Gastroesophageal sphincter (tissue), 3 donors: ENCODE data around the gene DIP2C.
A peak's percentile ranks its signal among the peaks of the same experiment; 100 is the strongest.

Experiments used
- EP300 ChIP-seq: sonication (generic); formaldehyde crosslinking; IDR thresholded peaks from one replicate; pipeline ENCODE4 v1.6.1; 2017; ENCODE audit warnings: antibody characterized with exemption, mild to moderate bottlenecking
- POLR2A ChIP-seq, 2 donors: fragments of 450-650 bp; IDR thresholded peaks; one replicate each; pipeline ENCODE4 v1.6.1; 2017; ENCODE audit warnings: antibody characterized with exemption in 2 of 2, mild to moderate bottlenecking in 2 of 2, moderate library complexity in 1 of 2
- POLR2AphosphoS5 ChIP-seq: sonication (generic); formaldehyde crosslinking; IDR thresholded peaks from one replicate; pipeline ENCODE4 v1.6.1; 2017; ENCODE audit warnings: antibody characterized with exemption
- TF ChIP-seq, protein P1 (sequence below), 4 experiments: fragments of 200-600 bp in 2 of 4; fragments of 450-650 bp in 2 of 4; sonication (generic) in 1 of 4; IDR thresholded peaks; one replicate each; pipeline ENCODE4 v1.5.1; 2017 to 2019; ENCODE audit warnings: antibody characterized with exemption in 4 of 4, mild to moderate bottlenecking in 2 of 4, moderate library complexity in 2 of 4

DNA sequence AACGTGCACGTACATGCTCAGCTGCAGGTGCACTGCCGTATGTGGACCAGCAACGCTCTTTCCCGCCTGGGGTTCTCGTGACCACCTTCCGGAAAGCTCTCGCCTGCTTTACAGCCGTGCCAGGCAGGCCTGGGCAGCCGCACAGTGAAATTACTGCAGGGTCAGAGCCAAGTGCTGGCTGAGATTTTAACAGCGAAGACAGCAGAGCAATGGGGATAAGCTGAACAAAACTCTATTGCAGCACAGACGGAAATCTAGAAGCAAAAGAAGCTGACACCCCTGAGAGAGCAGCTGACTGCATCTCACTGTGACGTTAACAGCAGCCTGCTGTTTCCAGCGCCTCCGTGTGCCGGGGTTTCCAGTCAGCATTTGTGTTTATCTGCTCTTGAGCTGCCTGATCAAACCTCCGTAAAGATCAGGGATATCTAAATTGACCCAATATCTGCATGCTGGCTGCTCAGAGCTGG is 179.0 kb downstream of the DIP2C start:
- TF ChIP-seq POLR2A (IDR thresholded peaks at IDR 0.05) (no peak), POLR2AphosphoS5 (peak; percentile 74), EP300 (no peak)
- TF ChIP-seq, protein P1, sequence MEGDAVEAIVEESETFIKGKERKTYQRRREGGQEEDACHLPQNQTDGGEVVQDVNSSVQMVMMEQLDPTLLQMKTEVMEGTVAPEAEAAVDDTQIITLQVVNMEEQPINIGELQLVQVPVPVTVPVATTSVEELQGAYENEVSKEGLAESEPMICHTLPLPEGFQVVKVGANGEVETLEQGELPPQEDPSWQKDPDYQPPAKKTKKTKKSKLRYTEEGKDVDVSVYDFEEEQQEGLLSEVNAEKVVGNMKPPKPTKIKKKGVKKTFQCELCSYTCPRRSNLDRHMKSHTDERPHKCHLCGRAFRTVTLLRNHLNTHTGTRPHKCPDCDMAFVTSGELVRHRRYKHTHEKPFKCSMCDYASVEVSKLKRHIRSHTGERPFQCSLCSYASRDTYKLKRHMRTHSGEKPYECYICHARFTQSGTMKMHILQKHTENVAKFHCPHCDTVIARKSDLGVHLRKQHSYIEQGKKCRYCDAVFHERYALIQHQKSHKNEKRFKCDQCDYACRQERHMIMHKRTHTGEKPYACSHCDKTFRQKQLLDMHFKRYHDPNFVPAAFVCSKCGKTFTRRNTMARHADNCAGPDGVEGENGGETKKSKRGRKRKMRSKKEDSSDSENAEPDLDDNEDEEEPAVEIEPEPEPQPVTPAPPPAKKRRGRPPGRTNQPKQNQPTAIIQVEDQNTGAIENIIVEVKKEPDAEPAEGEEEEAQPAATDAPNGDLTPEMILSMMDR (IDR thresholded peaks at IDR 0.05): no peak
